Esophagus muscularis mucosa (tissue), 4 donors: ENCODE measurements around the gene NTRK1.

Experiments used
- EP300 ChIP-seq: sonication (generic); formaldehyde crosslinking; IDR thresholded peaks from one replicate; pipeline ENCODE4 v1.6.1; 2017; ENCODE audit warnings: antibody characterized with exemption
- POLR2A ChIP-seq: fragments of 450-650 bp; IDR thresholded peaks from one replicate; pipeline ENCODE4 v1.6.1; 2017; ENCODE audit warnings: antibody characterized with exemption, moderate library complexity, mild to moderate bottlenecking, low read depth
- POLR2AphosphoS5 ChIP-seq, 2 donors: sonication (generic); formaldehyde crosslinking; IDR thresholded peaks; one replicate each; pipeline ENCODE4 v1.6.1; 2017; ENCODE audit warnings: antibody characterized with exemption in 2 of 2
- TF ChIP-seq, protein P1 (sequence below), 3 experiments: fragments of 200-600 bp in 2 of 3; fragments of 450-650 bp in 1 of 3; sonication (generic) in 2 of 3; IDR thresholded peaks; one replicate each; pipeline ENCODE4 v1.5.1; 2017 to 2019; ENCODE audit warnings: antibody characterized with exemption in 3 of 3, mild to moderate bottlenecking in 2 of 3, moderate library complexity in 1 of 3

DNA sequence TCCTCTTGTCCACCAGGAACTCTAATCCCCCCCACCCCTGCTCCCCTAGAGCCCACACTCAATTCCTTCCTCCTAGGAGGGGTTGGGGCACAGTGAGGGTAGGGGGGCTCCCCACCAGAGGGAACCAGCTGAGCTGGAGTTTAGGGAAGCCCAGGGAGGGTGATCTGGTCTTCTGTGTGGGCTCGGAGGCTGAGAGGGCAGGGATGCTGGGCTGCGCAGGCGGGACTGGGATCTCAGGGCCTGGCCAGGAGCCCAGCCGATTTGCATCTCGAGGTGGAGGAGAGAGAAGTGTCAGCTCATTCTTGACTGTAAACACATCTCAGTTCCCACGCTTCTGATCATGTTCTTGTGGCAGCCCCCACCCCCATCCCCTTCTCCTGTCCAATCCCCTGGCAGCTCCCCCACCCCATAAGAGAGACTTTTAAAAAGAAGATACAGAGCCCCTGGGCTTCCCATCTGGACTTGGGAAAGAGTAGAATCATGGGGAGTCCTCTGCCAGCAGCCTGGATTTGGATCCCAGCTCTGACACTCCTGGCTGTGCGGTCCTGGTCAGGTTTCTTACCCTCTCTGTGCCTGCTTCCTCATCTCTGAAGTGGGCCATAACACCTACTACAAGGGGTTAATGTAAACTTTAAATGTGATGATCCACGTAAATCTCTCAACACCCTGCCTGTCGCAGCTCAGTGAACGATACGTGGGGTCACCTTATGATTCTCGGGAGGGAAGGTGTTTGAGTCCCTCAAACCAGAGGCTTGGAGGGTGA, 39.5 kb downstream of the NTRK1 start:
- TF ChIP-seq, protein P1, sequence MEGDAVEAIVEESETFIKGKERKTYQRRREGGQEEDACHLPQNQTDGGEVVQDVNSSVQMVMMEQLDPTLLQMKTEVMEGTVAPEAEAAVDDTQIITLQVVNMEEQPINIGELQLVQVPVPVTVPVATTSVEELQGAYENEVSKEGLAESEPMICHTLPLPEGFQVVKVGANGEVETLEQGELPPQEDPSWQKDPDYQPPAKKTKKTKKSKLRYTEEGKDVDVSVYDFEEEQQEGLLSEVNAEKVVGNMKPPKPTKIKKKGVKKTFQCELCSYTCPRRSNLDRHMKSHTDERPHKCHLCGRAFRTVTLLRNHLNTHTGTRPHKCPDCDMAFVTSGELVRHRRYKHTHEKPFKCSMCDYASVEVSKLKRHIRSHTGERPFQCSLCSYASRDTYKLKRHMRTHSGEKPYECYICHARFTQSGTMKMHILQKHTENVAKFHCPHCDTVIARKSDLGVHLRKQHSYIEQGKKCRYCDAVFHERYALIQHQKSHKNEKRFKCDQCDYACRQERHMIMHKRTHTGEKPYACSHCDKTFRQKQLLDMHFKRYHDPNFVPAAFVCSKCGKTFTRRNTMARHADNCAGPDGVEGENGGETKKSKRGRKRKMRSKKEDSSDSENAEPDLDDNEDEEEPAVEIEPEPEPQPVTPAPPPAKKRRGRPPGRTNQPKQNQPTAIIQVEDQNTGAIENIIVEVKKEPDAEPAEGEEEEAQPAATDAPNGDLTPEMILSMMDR (IDR thresholded peaks at IDR 0.05): no peak
- TF ChIP-seq POLR2AphosphoS5 (IDR thresholded peaks at IDR 0.05) (no peak), EP300 (no peak), POLR2A (no peak)
